Activated CD4-positive, alpha-beta T cell treated with anti-CD3 and anti-CD28 coated beads, Interleukin-2, Interleukin-6, amounts not matched to agents 100 ng/mL and 50 ng/mL, durations not matched to agents 16 hours and 8 hours (primary cell): Measurements from ENCODE around the gene GABRD.

Experiments used
- DNase-seq: peaks from one replicate; pipeline ENCODE4 v3.0.0-alpha.2; 2020

The GABRD gene

DNA sequence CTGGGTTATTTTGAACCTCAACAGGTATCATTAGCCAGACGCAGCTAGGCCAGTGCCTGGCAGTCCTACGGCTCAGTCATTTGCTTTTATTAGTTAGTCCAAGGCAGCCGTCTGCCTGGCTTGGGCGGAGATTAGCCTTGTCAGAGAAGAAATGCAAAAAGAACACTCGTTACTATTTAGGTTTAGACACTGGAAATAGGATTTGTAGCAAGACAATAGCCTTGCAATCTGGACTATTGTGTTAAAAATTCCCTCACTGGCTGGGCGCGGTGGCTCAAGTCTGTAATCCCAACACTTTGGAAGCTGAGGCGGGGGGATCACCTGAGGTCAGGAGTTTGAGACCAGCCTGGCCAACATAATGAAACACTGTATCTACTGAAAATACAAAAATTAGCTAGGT lies 20.1 kb downstream of the GABRD start:
- DNase-seq, result no peak

DNA sequence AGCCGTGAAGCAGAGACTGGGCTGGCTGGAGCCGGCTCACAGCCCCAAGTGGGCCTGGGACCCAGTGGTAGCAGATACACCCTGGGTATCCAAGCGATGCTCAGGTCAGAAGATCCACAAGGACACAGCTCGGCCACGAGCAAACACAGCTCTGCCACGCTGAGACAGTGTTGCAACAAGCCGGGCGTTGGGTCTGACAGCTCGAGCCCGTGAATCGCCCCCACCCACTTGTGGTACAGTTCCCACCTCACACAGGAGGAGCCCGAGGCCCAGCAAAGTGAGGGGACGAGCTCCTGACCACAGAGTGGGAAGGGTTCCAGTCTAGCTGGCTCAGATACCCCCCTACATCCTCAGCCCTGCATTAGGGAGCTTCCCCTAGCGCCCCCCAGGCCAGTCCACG lies 22.2 kb downstream of the GABRD start:
- no peak for DNase-seq

DNA sequence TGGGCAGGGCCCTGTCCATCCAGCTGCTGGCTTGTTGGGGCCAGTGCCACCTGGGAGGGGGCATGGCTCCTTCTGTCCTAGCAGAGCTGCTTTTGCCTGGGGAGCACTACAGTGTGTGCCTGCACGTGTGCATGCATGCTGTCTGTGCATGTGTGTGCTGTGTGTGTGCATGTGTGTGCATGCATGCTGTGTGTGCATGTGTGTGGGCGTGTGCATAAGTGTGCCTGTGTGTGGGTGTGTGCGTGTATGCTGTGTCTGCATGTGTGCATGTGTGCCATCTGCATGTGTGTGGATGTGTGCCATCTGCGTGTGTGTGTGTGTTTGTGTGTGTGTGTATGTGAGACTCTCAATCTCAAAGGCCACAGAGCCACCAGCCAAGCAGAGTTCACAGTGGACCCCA lies 22.7 kb downstream of the GABRD start:
- DNase-seq, result no peak

DNA sequence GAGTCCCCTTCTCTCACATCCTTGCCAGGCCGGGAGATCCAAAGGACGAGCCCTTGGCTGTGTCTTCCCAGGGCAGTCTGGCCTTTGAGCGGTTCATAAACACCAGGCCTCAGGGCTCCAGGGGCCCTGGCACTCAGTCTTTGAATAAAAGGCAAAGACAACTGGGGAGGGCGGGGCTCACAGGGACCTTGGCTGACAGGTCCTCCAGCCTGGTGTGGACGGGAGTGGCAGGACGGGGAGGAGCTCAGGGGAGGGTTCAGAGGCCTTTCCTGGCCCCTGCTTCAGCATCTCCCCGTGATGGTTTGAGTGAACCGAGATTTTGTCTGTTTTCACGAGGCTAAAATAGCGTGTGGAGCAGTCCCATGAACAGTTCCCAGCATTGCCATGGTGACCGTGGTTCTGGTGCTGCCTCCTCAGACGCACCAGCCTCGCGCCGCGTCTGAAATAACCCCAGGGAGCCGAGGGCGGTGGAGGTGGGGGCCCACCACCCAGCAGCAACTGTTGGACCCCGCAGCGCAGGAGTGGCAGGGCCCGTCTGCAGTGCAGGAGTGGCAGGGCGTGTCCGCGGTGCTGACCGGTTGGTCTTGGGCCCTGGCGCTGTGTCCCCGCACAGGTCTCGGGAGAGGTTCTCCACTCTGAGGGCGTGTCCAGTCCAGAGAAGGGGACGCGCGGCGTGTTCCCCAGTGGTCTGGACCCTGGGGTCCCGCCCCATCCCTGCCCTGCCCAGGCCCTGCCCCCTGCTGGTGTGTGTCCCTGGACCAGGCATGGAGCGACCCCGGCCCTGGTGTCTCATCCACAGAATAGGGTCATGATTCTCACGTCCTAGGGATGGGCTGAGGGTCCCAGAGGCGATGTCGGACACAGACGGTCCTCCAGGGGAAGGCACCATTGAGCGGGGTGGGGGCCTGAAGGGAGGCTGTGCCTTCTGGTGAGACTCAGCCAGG lies 24.0 kb downstream of the GABRD start:
- no peak for DNase-seq

DNA sequence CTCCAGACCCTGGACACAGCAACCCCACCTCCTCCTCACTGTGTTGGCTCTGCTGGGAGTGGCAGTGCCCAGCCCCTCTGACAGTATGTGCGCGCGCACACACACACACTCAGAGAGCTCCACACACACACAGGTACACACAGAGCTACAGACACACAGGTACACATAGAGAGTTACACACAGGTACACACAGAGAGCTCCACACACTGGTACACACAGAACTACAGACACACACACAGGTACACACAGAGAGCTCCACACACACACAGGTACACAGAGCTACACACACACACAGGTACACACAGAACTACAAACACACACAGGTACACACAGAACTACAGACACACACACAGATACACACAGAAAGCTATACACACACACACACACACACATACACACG lies 24.7 kb downstream of the GABRD start:
- DNase-seq, result no peak

DNA sequence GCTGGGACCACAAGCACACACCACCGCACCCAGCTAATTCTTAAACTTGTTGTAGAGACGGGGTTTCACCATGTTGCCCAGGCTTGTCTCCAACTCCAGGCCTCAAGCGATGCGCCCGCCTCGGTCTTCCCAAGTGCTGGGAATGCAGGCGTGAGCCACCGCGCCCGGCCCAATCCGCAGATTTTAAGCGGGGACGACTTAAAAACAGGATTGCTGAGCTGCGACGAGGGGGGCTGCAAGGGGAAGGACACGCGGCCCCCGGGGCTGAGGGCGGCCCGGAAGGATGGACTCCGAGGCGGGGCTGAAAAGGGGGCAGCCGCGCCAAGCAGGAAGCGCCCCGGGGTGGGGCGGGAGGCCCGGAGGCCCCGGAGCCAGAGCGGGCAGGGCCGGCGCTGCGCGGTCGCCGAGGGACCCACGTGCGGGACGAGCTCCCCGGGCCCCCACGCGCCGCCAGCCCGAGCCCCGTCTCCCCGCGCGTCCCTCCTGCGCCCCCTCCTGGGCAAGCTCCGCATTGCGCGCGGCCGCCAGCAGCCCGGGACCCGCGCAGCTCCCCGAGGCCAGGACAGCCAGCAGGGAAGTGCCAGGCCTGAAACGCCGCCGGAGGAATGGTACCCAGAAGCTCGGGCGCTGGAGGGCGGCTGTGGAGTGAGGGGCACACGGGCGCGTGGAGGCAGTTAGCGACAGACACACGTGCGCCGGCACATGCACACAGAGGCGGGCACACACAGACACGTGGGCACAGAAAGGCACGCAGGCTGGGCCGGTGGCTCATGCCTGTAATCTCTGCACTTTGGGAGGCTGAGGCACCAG lies 25.6 kb downstream of the GABRD start:
- DNase-seq, result peak; percentile 79

DNA sequence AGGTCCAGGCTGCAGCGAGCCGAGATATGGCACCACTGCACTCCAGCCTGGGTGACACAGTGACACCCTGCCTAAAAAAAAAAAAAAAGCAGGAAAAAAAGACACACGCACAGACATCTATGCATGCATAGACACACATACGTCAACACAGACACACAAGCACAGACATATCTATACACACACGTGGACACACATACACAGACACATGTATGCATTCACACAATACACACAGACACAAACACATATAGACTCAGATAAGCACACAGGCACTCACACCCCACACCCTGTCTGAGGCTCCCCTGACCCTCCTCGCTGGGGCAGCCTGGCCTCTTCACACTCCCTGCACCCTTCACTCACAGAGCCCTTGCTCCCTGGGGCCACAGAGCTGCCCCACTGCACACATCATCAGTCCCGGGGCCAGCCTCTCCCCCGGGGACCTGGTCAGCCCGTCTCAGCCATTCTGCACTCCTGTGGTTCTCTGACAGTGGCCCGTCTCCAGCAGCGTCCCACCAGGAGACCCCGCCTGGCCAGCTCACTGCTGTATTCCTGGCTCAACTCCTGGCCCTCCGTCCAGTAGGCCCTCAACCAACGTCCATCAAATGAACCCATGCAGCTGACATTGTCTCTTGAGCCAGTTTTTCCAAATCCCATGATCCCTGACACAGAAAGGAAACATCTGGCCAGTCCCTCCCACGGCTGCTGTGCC lies 26.5 kb downstream of the GABRD start:
- DNase-seq, result no peak

DNA sequence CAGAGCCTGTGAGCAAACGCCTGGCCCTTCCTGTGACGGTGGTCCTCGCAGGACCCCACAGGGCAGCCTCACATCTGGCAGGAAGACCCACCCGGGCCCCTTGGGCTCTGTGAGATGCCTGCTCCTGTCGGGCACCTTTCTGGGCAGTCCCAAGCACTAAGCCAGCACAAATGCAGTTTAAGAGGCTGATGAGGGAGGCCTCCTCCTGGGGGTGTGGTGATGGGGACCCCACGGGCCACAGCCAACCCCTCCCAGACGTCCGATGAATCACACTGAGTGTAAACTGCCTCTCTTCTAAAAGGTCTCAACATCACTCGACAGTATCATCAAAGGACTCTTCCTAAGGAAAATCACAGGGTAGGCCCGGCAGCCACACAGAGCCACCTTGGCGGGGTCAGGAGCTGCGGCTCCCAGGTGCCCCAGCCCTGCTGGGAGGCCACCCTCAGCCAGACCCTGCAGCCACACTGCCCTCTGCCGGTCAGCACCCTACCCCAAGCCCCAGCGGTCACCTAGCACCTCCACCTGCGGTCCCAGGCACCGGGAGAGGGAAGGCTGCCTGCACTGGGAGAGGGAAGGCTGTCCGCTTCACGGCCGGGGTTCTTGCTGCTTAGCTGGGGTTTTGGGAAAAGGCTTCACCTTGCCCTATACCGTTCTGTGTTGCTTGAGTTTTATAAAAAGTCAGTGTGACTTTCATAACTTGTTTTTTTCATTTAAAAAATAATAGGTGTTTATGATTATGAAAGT lies 27.2 kb downstream of the GABRD start:
- DNase-seq, result peak; percentile 58

DNA sequence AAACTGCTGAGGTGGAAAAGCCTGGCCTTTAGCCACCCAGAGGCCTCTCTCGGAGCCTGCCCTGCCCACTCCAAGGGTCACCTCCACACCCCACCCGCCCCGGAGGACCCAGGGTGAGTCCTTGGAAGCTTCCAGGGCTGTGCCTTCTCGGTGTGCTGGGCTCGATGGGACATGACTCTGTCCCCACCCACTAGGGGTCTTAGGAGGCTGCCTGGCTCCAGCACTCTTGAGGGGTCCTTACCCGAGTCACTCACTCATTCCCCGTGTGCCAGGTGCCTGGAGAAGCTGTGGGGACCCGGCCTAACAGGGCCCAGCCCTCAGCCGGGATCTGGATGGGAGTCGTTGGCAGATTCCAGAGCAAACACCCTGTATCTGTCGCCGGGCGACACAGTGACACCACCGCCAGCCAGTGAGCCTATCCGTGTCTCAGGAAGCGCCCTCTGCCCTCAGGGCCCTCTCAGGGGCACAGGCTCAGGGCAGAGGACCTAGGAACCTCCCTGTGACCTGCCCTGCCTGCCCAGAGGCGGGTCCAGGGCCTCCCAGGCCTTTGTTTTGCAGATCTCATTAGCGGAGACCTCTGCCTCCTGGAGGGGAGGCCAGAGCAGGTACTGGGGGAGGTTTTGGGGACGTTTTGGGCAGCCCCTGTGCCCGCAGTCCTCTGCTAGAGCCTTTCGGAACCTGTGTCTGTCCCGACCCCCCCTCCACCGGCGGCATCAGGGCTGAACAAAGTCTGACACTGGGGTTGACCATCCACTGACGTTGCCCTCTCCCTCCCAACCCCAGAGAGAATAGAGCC lies 28.0 kb downstream of the GABRD start:
- no peak for DNase-seq

DNA sequence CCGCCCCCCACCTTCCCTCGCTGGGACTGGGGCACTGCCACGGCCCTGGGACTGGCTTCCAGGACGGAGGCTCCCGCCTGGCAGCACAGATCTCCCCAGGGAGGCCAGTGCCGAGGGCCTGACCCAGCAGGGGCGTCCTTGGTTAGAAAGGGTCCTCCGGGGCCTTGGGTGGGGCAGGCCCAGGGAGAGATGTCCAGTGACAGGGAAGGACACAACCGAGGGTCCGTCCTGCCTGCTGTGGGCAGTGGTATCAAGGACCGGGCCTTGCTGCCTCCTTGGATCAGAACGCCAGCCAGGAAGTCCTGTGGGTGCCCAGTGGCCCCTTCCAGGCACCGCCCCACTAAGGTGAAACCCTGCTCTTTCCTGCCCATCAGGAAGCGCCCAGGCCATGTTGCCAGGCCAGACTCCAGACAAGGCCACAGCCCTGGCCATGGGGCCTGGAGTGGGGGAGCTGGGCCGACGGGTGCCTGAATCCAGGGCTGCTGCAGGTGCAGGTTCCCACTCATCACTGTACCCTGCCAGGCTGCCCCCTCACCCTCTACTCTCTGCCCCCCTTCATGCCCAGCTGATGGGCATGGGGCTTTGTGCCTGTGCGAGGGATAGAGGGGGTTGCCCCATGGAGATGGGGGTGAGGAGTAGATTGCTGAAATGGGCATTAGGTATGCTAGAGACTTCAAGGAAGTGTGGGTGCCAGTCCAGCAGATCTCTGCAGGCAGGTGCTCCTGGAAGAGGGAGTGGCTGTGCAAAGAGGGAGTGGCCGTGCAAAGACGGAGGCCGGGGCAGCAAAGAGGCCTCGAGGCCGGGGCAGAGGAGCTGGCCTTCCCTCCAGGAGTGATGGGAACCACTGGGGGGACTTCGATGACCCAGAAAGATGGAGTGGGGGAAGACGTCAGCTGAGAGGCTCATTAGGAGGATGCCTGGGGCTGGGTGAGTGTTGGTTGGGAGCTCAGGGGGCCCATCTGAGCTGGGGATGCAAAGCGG lies 28.9 kb downstream of the GABRD start:
- DNase-seq, result no peak

DNA sequence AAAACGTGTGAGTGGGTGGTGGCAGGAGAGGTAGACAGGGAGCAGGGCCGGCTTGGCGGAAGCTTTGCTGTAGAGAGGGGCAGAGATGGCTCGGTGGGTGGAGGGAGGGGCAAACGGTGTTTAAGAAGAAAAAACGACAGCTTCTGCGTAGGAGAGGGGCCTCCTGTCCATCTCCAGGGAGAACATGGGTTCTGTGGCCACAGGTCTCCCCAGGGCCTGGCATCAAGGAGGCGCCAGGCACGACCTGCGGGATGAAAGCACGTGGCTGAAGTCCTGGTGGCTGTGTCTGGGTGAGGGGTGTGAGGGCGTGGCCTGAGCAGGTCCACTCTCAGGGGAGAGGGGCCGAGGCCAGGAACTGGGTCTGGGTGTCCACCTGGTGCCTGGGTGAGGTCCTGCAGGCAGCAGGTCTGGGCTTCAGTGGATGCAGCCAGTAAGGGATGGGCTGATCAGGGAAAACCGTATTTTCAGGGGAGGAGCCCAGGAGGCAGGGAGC lies 30.1 kb downstream of the GABRD start:
- DNase-seq, result no peak

DNA sequence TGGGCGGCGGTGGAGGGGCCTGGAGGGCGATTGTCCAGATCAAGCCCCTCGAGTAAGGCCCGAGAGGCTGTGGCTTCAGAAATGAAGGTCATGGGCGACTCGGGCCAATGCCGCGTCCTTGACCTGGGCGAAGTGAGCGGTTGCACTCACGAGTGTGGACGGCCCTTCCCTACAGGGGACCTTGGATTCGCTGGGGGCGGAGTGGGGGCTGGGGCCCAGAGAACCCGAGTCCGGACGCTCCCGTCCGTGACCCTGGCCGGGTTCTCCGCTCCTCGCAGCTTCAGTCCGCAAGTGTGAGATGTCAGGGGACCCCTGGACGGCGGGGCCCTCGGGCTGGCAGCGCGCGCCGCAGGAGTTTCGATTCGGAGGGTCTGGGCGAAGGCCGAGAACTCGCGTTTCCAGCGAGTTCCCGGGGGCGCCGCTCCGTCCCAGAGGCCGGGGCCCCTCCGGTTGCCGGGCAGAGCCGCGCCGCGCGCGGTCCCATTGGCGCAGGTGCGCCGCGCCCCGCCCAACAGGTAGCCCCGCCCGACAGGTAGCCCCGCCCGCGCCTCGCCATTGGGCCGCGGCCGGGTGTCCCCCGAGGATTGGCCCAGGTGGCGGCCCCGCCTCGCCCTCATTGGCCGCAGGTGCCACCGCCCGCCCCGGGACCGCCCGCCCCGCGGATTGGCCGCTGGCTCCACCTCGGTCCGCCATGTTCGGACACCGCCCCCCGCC lies 30.7 kb downstream of the GABRD start, which contains the start of gene PRKCZ:
Gene PRKCZ (plus strand): TSS at position 694 of the 714 bp plus-strand sequence. CDS start 220 bp downstream, outside the sequence.
- DNase-seq, result peak; percentile 81

DNA sequence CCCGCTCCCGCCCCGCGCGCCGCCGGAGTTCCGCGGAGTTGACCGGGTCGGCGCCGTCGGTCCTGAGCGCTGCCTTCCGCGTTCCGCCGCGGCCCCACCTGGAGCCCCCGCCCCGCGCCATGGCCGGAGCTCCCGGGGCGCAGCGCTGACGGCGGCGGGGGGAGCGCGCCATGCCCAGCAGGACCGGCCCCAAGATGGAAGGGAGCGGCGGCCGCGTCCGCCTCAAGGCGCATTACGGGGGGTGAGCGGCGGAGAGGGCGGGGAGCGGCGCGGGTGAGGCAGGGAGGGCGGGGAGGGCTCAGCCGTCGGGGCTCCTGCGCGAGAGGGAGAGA lies 31.3 kb downstream of the GABRD start:
- DNase-seq, result no peak

DNA sequence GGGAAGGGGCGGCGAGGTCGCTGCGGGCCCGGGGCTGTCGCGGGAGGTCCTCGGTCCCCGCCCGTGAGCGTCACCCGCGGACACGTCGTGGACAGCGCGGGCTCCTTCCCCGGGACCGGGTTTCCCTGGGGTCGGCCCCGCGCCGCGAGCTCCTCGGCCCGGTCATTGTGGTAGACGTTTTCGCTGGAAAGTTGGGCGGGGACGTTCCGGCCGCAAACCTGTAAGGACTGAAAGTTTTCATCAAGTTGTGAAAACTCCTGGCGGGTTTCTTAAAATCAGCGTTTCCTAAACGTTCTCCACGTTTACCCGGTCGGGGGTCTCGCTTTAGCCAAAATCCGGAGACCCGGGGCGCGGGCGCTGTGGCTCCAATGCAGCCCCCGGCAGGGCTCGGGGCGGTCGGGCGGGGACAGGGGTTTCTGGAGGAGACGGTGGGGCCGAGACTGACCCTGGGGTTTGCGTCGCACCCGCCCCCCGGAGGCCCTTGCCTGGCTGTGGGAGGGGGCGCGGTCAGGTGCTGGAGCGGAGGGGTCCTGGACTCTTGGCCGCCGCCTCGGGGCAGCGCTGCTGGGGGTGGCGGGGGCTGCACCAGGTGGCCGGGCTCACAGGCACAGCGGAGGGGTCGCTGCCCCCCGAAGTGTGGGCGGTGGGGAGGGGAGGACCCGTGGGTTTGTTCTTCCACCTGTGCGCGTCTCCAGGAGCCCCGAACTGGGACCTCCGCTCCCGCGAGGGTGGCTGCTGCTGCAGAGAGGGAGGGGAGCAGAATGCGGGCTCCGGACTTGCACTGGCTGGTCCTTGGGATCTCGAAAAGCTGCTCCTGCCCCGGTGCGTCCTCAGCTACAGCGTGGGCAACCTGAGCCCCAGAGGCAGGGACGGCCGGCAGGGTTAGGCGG lies 31.9 kb downstream of the GABRD start:
- DNase-seq, result no peak

DNA sequence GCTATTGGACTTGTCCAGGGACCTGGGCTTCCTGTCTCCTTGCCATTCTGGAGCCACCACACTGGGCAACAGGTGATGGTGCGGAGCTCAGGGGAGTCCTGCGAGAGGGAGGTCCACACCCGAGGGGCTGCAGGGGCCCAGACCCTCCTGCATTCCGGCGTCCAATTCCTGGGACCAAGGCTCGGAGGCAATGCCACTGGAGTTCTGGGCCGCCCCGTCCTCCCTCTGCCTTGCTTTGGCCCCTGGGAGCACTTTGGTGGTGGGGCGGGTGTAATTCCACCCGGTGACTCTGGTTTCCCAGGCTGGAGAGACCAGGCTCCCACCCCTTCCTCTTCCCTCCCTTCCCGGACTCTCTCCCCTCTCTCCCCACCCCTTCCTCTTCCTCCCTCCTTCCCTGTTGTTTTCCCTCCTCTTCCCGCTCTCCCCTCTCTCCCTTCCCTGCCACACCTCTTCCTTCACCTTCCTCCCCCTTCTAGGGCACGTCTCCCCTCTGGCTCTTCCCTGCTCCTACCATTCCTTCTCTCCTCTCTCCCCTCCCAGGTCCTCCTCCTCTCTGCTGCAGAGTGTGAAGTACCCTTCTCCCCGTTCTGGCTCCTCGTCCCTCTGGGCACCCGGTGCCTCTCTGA lies 33.0 kb downstream of the GABRD start:
- DNase-seq, result no peak

DNA sequence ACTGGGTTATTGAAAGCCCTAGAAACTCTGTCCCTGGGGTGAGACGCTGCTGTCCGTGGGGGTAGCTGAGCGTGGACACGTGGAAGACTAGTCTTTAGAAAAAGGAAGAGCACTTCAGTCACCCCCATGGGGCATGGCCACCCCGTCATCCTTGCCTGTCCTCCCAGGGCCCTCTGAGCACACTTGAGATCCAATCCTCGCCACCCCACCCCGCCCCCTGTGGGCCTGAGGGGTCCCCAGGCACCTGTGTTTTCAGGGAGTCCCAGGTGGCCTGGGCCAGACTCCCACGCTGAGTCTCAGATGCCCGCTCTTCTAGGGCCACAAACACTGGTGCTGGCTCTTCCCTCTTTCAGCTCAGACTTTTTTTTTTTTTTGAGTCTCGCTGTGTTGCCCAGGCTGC lies 33.6 kb downstream of the GABRD start:
- no peak for DNase-seq

DNA sequence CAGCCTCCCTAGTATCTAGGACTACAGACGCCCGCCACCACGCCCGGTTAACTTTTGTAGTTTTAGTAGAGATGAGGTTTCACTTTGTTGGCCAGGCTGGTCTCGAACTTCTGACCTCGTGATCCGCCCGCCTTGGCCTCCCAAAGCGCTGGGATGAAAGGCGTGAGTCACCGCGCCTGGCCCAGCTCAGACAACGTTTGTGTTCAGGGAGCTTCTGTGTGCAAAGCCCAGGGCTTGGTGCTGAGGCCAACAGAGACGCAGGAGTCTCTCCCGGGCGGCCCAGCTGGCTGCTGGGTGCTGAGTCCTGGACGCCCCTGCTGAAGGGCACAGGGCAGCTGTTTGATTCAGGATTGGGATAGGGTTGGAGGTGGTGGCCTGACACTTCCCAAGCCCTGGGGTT lies 34.1 kb downstream of the GABRD start:
- no peak for DNase-seq

DNA sequence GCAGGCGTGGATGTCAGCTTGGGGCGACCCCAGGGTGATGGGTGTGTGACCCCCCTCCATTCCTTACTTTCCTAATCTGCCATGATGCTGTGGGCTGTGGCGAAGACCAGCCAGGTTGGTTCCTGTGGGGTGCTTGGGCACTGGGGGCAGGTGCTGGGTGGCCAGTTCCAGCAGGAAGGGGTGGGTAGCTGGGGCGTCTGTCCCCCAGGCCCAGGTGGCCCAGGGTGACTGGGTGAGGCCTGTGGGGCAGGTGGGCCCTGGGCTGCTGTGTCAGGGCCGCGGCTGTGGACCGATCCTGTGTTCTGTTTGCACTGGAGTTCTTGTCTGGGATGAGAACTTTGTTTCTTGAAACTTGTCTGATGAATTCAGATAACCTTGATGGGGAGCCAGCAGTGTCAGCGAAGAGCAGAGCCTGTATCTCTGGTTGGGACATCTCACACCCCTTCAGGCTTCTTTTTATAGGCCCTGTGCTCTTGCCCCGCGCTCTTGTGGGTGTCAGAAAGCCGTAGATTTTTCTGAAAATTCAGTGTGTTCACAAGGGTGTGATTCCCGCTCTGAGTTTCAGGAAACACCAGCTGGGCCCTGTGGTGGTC lies 34.7 kb downstream of the GABRD start:
- DNase-seq, result no peak
